SK-N-SH treated with all-trans-retinoic acid at 6 μM for 48 hours (cell line): ENCODE results near the gene KRT40.

Experiments
- ATAC-seq: fragments of 200-7000 bp; cut with Tn5 transposase; 3 replicates; pipeline ENCODE4 v1.9.1; 2020; ENCODE audit warnings: mild to moderate bottlenecking, moderate library complexity
- BACH2 ChIP-seq: fragments of 250-450 bp; sonication (Bioruptor Pico); IDR thresholded peaks from 2 replicates; pipeline ENCODE4 v1.9.0; 2021; ENCODE audit warnings: mild to moderate bottlenecking, borderline replicate concordance
- CSDC2 ChIP-seq: fragments of 250-450 bp; sonication (Bioruptor Pico); IDR thresholded peaks from 2 replicates; pipeline ENCODE4 v1.5.0; 2020; ENCODE audit warnings: mild to moderate bottlenecking, moderate library complexity
- ESRRG ChIP-seq: fragments of 250-450 bp; sonication (Bioruptor Pico); IDR thresholded peaks from 2 replicates; pipeline ENCODE4 v1.6.1; 2021; ENCODE audit warnings: mild to moderate bottlenecking
- GLIS3 ChIP-seq: fragments of 250-450 bp; sonication (Bioruptor Pico); IDR thresholded peaks from 2 replicates; pipeline ENCODE4 v1.5.0; 2020; ENCODE audit warnings: mild to moderate bottlenecking, moderate library complexity
- ISL1 ChIP-seq: fragments of 250-450 bp; sonication (Bioruptor Pico); IDR thresholded peaks from 2 replicates; pipeline ENCODE4 v2.1.2; 2022; ENCODE audit warnings: mild to moderate bottlenecking, moderate library complexity
- OSR1 ChIP-seq: fragments of 250-450 bp; sonication (Bioruptor Pico); IDR thresholded peaks from 2 replicates; pipeline ENCODE4 v1.8.0; 2022; ENCODE audit warnings: moderate library complexity, mild to moderate bottlenecking, inconsistent platforms
- PPARA ChIP-seq: fragments of 250-450 bp; sonication (Bioruptor Pico); IDR thresholded peaks from 2 replicates; pipeline ENCODE4 v1.5.0; 2020; ENCODE audit warnings: mild to moderate bottlenecking, borderline replicate concordance
- RARB ChIP-seq: fragments of 250-450 bp; sonication (Bioruptor Pico); IDR thresholded peaks from 2 replicates; pipeline ENCODE4 v1.8.0; 2021; ENCODE audit warnings: mild to moderate bottlenecking, moderate library complexity
- SNAI2 ChIP-seq: fragments of 250-450 bp; sonication (Bioruptor Pico); IDR thresholded peaks from 2 replicates; pipeline ENCODE4 v1.5.0; 2020; ENCODE audit warnings: mild to moderate bottlenecking, moderate library complexity
- TCF4 ChIP-seq: fragments of 250-450 bp; sonication (Bioruptor Pico); IDR thresholded peaks from 2 replicates; pipeline ENCODE4 v1.8.0; 2021; ENCODE audit warnings: mild to moderate bottlenecking, moderate library complexity, borderline replicate concordance
- TOX ChIP-seq: fragments of 250-450 bp; sonication (Bioruptor Pico); IDR thresholded peaks from 2 replicates; pipeline ENCODE4 v1.8.0; 2021; ENCODE audit warnings: mild to moderate bottlenecking, moderate library complexity, borderline replicate concordance
- ZC3H10 ChIP-seq: fragments of 250-450 bp; sonication (Bioruptor Pico); IDR thresholded peaks from 2 replicates; pipeline ENCODE4 v1.5.1; 2021; ENCODE audit warnings: mild to moderate bottlenecking, moderate library complexity
- ZFP3 ChIP-seq: fragments of 250-450 bp; sonication (Bioruptor Pico); IDR thresholded peaks from 2 replicates; pipeline ENCODE4 v1.5.0; 2020; ENCODE audit warnings: mild to moderate bottlenecking, moderate library complexity
- ZFP30 ChIP-seq: fragments of 450-650 bp; formaldehyde crosslinking; IDR thresholded peaks from 2 replicates; pipeline ENCODE4 v1.5.0; 2022; ENCODE audit warnings: mild to moderate bottlenecking, moderate library complexity
- ZNF565 ChIP-seq: fragments of 450-650 bp; formaldehyde crosslinking; conservative IDR thresholded peaks from 2 replicates; pipeline ENCODE4 v1.5.0; 2020; ENCODE audit warnings: low read depth, mild to moderate bottlenecking, moderate library complexity
- ZNF70 ChIP-seq: fragments of 450-650 bp; formaldehyde crosslinking; IDR thresholded peaks from 2 replicates; pipeline ENCODE4 v1.5.0; 2020; ENCODE audit warnings: mild to moderate bottlenecking, moderate library complexity
- ZNF8 ChIP-seq: fragments of 450-650 bp; formaldehyde crosslinking; IDR thresholded peaks from 2 replicates; pipeline ENCODE4 v1.5.0; 2020; ENCODE audit warnings: mild to moderate bottlenecking, moderate library complexity
- TF ChIP-seq, protein P1 (sequence below): fragments of 250-450 bp; sonication (Bioruptor Pico); IDR thresholded peaks from 2 replicates; pipeline ENCODE4 v1.8.0; 2020; ENCODE audit warnings: mild to moderate bottlenecking, moderate library complexity, borderline replicate concordance
- TF ChIP-seq, protein P2 (sequence below): fragments of 250-450 bp; sonication (Bioruptor Pico); IDR thresholded peaks from 2 replicates; pipeline ENCODE4 v1.5.1; 2020; ENCODE audit warnings: low read depth, mild to moderate bottlenecking, moderate library complexity
- TF ChIP-seq, protein P3 (sequence below): fragments of 250-450 bp; sonication (Bioruptor Pico); IDR thresholded peaks from 2 replicates; pipeline ENCODE4 v1.8.0; 2021; ENCODE audit warnings: low read depth, mild to moderate bottlenecking, moderate library complexity, borderline replicate concordance
- TF ChIP-seq, protein P4 (sequence below): fragments of 250-450 bp; sonication (Bioruptor Pico); IDR thresholded peaks from 2 replicates; pipeline ENCODE4 v1.5.1; 2021; ENCODE audit warnings: mild to moderate bottlenecking, moderate library complexity
- TF ChIP-seq, protein P5 (sequence below): fragments of 250-450 bp; sonication (Bioruptor Pico); IDR thresholded peaks from 2 replicates; pipeline ENCODE4 v1.5.0; 2020; ENCODE audit warnings: mild to moderate bottlenecking, moderate library complexity

Gene KRT40

DNA sequence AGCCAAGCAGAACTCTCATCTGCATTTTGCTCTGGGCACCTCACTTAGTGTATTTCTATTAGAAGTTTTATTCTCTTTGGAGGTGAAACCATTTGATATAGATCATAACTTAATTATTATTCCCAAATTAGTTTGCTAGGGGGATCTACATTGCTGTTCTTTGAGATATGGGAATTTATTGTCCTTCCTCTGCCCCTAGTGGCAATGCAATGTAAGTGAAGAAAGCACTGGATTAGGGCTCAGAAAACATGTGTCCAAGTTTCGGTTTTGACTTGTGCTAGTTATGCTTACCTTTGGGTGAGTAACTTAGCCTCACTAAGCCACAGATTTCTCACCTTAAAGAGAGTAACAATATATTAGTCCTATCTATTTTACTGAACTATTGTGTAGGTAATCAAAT is 20.3 kb downstream of the KRT40 start:
- no peak for TF ChIP-seq TOX
- TF ChIP-seq, protein P1, sequence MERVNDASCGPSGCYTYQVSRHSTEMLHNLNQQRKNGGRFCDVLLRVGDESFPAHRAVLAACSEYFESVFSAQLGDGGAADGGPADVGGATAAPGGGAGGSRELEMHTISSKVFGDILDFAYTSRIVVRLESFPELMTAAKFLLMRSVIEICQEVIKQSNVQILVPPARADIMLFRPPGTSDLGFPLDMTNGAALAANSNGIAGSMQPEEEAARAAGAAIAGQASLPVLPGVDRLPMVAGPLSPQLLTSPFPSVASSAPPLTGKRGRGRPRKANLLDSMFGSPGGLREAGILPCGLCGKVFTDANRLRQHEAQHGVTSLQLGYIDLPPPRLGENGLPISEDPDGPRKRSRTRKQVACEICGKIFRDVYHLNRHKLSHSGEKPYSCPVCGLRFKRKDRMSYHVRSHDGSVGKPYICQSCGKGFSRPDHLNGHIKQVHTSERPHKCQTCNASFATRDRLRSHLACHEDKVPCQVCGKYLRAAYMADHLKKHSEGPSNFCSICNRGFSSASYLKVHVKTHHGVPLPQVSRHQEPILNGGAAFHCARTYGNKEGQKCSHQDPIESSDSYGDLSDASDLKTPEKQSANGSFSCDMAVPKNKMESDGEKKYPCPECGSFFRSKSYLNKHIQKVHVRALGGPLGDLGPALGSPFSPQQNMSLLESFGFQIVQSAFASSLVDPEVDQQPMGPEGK (CRISPR knock-in tag), result no peak
- peak; percentile 84 for ATAC-seq

DNA sequence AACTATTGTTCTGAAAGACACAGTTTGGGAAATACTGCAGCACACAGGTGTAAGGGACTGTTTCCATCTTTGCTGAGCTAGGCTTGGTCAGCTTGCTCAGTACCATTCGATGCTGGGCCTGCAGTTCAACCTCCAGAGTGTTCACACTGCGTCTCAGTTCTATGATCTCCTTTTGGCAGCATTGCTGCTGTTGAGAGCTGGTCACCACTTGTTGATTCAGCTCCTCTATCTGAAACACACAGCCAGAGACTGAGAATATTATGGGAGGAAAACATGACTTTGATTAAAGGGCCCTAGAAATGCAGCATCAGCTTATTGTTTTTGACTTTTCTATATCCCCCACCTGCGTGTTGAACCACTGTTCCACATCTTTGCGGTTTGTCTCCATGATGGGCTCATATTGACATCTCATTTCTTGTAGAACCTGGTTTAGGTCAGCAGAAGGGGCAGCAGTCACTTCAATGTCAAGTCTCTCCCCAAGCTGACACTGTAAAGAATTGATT is 22.0 kb downstream of the KRT40 start:
- no peak for ATAC-seq

DNA sequence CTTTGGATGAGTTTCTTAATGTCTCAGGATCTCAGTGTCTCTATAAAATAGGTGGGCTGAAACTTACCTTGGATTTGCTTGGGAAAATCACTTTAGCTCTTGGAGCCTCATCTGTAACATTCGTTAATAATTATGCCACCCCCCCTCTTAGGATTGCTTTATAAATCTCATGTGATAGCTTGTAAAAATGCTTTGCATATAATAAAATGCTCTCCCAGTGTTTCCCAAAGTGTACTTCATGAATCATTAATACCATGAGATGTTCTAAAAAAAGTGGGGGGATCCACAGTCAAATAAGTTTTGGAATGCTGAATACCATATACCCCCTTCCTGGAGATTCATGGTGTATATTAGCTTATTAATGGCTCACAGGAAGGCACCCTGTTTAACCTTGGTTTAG is 22.5 kb downstream of the KRT40 start:
- TF ChIP-seq TCF4 (CRISPR knock-in tag) (no peak), RARB (CRISPR knock-in tag) (no peak), ZFP3 (CRISPR knock-in tag) (no peak), ZFP30 (CRISPR knock-in tag) (no peak), ESRRG (CRISPR knock-in tag) (no peak), ZNF565 (CRISPR knock-in tag) (no peak), CSDC2 (no peak), ZNF70 (CRISPR knock-in tag) (no peak), SNAI2 (no peak), ZNF8 (CRISPR knock-in tag) (no peak), ZC3H10 (CRISPR knock-in tag) (no peak), PPARA (CRISPR knock-in tag) (no peak), OSR1 (no peak), BACH2 (CRISPR knock-in tag) (no peak), GLIS3 (CRISPR knock-in tag) (no peak)
- TF ChIP-seq, protein P1 (CRISPR knock-in tag), result no peak
- TF ChIP-seq, protein P2, sequence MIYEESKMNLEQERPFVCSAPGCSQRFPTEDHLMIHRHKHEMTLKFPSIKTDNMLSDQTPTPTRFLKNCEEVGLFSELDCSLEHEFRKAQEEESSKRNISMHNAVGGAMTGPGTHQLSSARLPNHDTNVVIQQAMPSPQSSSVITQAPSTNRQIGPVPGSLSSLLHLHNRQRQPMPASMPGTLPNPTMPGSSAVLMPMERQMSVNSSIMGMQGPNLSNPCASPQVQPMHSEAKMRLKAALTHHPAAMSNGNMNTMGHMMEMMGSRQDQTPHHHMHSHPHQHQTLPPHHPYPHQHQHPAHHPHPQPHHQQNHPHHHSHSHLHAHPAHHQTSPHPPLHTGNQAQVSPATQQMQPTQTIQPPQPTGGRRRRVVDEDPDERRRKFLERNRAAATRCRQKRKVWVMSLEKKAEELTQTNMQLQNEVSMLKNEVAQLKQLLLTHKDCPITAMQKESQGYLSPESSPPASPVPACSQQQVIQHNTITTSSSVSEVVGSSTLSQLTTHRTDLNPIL (CRISPR knock-in tag), result no peak
- TF ChIP-seq, protein P3, sequence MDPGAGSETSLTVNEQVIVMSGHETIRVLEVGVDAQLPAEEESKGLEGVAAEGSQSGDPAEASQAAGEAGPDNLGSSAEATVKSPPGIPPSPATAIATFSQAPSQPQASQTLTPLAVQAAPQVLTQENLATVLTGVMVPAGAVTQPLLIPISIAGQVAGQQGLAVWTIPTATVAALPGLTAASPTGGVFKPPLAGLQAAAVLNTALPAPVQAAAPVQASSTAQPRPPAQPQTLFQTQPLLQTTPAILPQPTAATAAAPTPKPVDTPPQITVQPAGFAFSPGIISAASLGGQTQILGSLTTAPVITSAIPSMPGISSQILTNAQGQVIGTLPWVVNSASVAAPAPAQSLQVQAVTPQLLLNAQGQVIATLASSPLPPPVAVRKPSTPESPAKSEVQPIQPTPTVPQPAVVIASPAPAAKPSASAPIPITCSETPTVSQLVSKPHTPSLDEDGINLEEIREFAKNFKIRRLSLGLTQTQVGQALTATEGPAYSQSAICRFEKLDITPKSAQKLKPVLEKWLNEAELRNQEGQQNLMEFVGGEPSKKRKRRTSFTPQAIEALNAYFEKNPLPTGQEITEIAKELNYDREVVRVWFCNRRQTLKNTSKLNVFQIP (CRISPR knock-in tag), result no peak
- TF ChIP-seq, protein P4, sequence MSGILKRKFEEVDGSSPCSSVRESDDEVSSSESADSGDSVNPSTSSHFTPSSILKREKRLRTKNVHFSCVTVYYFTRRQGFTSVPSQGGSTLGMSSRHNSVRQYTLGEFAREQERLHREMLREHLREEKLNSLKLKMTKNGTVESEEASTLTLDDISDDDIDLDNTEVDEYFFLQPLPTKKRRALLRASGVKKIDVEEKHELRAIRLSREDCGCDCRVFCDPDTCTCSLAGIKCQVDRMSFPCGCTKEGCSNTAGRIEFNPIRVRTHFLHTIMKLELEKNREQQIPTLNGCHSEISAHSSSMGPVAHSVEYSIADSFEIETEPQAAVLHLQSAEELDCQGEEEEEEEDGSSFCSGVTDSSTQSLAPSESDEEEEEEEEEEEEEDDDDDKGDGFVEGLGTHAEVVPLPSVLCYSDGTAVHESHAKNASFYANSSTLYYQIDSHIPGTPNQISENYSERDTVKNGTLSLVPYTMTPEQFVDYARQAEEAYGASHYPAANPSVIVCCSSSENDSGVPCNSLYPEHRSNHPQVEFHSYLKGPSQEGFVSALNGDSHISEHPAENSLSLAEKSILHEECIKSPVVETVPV (CRISPR knock-in tag), result no peak
- TF ChIP-seq, protein P5, sequence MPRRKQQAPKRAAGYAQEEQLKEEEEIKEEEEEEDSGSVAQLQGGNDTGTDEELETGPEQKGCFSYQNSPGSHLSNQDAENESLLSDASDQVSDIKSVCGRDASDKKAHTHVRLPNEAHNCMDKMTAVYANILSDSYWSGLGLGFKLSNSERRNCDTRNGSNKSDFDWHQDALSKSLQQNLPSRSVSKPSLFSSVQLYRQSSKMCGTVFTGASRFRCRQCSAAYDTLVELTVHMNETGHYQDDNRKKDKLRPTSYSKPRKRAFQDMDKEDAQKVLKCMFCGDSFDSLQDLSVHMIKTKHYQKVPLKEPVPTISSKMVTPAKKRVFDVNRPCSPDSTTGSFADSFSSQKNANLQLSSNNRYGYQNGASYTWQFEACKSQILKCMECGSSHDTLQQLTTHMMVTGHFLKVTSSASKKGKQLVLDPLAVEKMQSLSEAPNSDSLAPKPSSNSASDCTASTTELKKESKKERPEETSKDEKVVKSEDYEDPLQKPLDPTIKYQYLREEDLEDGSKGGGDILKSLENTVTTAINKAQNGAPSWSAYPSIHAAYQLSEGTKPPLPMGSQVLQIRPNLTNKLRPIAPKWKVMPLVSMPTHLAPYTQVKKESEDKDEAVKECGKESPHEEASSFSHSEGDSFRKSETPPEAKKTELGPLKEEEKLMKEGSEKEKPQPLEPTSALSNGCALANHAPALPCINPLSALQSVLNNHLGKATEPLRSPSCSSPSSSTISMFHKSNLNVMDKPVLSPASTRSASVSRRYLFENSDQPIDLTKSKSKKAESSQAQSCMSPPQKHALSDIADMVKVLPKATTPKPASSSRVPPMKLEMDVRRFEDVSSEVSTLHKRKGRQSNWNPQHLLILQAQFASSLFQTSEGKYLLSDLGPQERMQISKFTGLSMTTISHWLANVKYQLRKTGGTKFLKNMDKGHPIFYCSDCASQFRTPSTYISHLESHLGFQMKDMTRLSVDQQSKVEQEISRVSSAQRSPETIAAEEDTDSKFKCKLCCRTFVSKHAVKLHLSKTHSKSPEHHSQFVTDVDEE (CRISPR knock-in tag), result no peak
- no peak for ATAC-seq

More for the DNA sequence above, 22.0 kb downstream of the KRT40 start:
- no peak for TF ChIP-seq TCF4 (CRISPR knock-in tag)
- TF ChIP-seq ZFP3 (CRISPR knock-in tag), result no peak
- TF ChIP-seq SNAI2, result no peak
- TF ChIP-seq ZNF8 (CRISPR knock-in tag), result no peak
- TF ChIP-seq ISL1, result no peak
- TF ChIP-seq, protein P1 (CRISPR knock-in tag), result no peak
- TF ChIP-seq, protein P2 (CRISPR knock-in tag), result no peak
- TF ChIP-seq TOX, result no peak
- TF ChIP-seq GLIS3 (CRISPR knock-in tag), result no peak
